Measurements from ENCODE around the gene ME1. TPM values are rescaled to one million over a fixed set of nuclear protein-coding genes. Genes with fewer than 3 reads are reported as not detected.

The ME1 gene
- total and polyA plus RNA-seq, 2 of the 13 experiments (the other 11 are each of a cell fraction or from before 2014, with no cell fraction given), result not detected

GRCh38 chr6:83384751-83385150, 46.1 kb downstream of the ME1 start (continued):
- TF ChIP-seq ZNF180 (CRISPR knock-in tag; IDR thresholded peaks at IDR 0.05; ENCODE audit: borderline replicate concordance, low read depth) (no peak), RCOR2 (CRISPR knock-in tag; IDR thresholded peaks at IDR 0.05) (no peak), ZNF775 (CRISPR knock-in tag; IDR thresholded peaks at IDR 0.05; ENCODE audit: borderline replicate concordance) (no peak)
- TF ChIP-seq, protein P1, sequence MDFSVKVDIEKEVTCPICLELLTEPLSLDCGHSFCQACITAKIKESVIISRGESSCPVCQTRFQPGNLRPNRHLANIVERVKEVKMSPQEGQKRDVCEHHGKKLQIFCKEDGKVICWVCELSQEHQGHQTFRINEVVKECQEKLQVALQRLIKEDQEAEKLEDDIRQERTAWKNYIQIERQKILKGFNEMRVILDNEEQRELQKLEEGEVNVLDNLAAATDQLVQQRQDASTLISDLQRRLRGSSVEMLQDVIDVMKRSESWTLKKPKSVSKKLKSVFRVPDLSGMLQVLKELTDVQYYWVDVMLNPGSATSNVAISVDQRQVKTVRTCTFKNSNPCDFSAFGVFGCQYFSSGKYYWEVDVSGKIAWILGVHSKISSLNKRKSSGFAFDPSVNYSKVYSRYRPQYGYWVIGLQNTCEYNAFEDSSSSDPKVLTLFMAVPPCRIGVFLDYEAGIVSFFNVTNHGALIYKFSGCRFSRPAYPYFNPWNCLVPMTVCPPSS (IDR thresholded peaks at IDR 0.05), result no peak

GRCh38 chr6:83381949-83382348, 48.9 kb downstream of the ME1 start:
- DNase-seq (ENCODE audit: low spot score), result no peak
- in situ Hi-C loops (cut with HindIII; ENCODE audit: extremely low pct_ligation_motif_present, low pct_unique_long_range_greater_than_20kb) (no loop called here), intact Hi-C loops (cut with micrococcal nuclease; ENCODE audit: unreplicated experiment) (no loop called here)
- Histone ChIP-seq H3K9ac (ENCODE audit: insufficient read depth, low read depth, low read length) (no peak overlapping the region), H3K4me1 (ENCODE audit: insufficient read depth, low read length) (no peaks in the 10 kb centered on the region), H4K20me1 (ENCODE audit: insufficient read depth, low read length) (no peaks in the 10 kb centered on the region), H3K4me2 (ENCODE audit: low read depth, low read length) (no peak overlapping the region), H3K4me3 (replicated peaks in 1 of 3; ENCODE audit: insufficient read depth in 1 of 3, low read depth in 2 of 3, low read length in 3 of 3) (no peak overlapping the region), H2AFZ (ENCODE audit: low read length) (no peak overlapping the region), H3K9me3 (ENCODE audit: low read length) (no peaks in the 10 kb centered on the region), H3K79me2 (ENCODE audit: insufficient read depth, low read length) (no peaks in the 10 kb centered on the region), H3K27me3 (ENCODE audit: control insufficient read depth in 1 of 2, insufficient read depth in 2 of 2, low read length in 2 of 2) (no peaks in the 10 kb centered on the region), H3K36me3 (replicated peaks in 1 of 2; ENCODE audit: control insufficient read depth in 1 of 2, insufficient read depth in 2 of 2, low read length in 2 of 2) (no peaks in the 10 kb centered on the region), H3K27ac (ENCODE audit: extremely low read length, insufficient read depth, low read length) (no peak overlapping the region)
- no peak for ATAC-seq
- POLR2A ChIA-PET, result no interaction called here
- CTCF ChIA-PET (ENCODE audit: low intra/inter-chr PET ratio, low total read pairs), result no interaction called here
- no peak for FAIRE-seq
- TF ChIP-seq ZNF556 (CRISPR knock-in tag; IDR thresholded peaks at IDR 0.05; ENCODE audit: borderline replicate concordance) (no peak), ZFP36L1 (CRISPR knock-in tag; IDR thresholded peaks at IDR 0.05) (no peak), HNRNPUL1 (IDR thresholded peaks at IDR 0.05; ENCODE audit: low read depth, low read length) (no peak), ZNF234 (CRISPR knock-in tag; conservative IDR thresholded peaks at IDR 0.05) (no peak), ZBTB42 (CRISPR knock-in tag; IDR thresholded peaks at IDR 0.05) (no peak)
- TF ChIP-seq, protein P2, sequence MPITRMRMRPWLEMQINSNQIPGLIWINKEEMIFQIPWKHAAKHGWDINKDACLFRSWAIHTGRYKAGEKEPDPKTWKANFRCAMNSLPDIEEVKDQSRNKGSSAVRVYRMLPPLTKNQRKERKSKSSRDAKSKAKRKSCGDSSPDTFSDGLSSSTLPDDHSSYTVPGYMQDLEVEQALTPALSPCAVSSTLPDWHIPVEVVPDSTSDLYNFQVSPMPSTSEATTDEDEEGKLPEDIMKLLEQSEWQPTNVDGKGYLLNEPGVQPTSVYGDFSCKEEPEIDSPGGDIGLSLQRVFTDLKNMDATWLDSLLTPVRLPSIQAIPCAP (CRISPR knock-in tag; IDR thresholded peaks at IDR 0.05; ENCODE audit: low read depth), result no peak
- 42% methylated on average over 2 of the region's 2 CpGs for WGBS (ENCODE audit: low lambda C conversion rate)
- BruUV-seq (replicated peaks), result no TSS peak
